Daoy (cell line): ENCODE measurements around the gene COPS9. TPM values are rescaled to one million over a fixed set of nuclear protein-coding genes. Genes with fewer than 3 reads are reported as not detected.

Experiments
- DNase-seq: peaks from one replicate; pipeline ENCODE4 v3.0.0-alpha.2; 2015; ENCODE audit warnings: low read depth
- total RNA-seq: library from RNA; depleted of rRNA; stranded (reverse); fragments of >200 nt; shearing (Covaris generic); gene quantifications from 2 replicates; pipeline ENCODE4 v1.2.3, GENCODE V29; 2014

Gene COPS9
- total RNA-seq, 1 experiment from 2014 or later: 169 TPM

DNA sequence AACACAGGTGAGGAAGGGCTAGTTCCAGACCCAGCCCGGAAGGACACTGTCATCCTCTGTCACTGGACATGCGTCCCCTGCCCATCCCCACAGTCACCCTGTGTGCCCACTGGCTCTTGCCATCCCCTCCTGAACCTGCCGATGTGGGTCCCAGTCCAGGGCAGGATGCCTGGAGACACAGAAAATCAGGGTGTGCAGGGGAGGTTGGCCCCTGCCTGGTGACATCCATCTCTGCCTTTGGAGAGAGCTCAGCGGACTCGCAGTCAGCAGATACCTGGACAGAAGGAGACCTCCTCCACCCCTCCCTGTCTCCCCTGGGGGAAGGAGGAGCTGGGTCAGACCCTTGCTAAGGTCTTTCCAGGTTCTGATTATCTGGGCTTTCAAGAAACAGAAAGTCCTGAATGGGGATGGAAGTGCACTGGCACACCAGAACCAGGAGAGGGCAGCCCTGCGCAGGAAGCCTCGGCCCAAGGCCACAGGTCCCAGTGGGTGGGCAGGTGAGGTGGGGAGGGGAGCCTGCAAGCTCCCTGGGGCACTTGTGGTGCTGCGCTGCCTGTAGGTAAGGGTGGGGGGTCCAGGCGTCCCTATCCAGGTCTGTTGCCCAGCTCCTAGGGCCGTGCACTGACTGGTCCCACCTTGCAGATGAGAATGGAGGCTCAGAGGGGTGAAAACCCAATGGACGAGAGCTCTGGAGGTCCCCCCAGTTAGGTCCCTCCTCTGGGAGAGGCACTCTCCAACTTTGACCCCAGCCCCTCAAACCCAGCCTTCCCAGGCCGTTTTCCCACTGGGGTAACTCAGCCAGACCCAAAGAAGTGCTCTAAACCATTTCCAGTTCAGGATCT is 14.1 kb upstream of the COPS9 start:
- peak; percentile 46 for DNase-seq

DNA sequence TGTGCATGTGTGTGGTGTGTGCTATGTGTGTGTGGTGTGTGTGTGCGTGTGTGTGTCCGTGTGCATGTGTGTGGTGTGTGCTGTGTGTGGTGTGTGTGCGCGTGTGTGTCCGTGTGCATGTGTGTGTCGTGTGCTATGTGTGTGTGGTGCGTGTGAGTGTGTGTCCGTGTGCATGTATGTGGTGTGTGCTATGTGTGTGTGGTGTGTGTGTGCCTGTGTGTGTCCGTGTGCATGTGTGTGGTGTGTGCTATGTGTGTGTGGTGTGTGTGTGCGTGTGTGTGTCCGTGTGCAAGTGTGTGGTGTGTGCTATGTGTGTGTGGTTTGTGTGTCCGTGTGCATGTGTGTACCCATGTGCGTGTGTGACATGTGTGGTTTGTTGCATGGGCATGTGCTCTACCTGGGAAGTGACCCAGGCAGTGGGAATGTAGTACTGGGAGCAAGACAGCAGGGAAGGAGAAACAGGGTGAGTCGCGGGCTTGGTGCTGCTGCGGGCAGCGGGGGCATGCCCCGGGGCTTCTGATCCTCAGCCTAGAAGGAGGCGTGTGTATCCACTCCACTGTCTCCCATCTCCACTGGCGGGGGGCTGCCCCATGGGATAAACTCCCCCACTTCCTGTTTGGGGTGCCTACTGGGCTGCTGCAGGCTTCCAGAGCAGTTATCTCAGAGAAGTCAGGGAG is 11.9 kb upstream of the COPS9 start:
- no peak for DNase-seq

DNA sequence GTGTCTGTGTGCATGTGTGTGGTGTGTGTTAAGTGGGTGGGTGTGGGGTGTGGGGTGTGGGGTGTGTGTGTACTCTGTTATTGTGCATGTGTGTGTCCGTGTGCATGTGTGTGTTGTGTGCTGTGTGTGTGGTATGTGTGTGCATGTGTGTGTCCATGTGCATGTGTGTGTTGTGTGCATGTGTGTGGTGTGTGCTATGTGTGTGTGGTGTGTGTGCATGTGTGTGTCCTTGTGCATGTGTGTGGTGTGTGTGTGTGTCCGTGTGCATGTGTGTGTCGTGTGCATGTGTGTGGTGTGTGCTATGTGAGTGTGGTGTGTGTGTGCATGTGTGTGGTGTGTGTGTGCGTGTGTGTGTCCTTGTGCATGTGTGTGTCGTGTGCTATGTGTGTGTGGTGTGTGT is 11.3 kb upstream of the COPS9 start:
- no peak for DNase-seq

DNA sequence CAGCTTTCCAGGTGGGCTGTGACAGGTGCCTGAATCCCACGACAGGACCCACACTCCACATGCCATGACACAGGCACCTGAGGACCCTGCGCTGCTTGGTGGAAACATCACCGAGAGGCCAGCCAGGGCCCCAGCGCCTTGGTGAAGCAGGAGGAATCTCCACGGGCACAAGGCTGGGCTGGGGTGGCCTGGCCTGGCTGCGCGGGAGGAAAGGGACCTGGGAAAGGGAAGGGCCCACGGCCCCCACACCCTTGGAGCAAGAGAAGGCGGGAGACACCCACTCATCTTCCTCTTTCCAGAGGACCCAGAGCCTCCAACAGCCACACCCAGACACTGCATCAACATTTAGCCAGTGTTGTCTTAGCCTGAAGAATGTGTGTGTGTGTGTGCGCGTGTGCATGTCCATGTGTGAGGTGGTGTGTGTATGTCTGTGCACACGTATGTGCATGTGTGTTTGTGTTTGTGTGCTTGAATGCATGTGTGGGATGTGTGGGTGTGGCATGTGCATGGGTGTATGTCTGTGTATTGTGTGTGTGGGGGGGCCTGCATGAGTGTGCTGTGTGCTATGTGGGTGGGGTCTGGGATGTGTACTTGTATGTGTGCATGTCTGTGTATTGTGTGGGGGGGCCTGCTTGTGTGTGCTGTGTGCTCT is 10.6 kb upstream of the COPS9 start:
- DNase-seq: no peak

DNA sequence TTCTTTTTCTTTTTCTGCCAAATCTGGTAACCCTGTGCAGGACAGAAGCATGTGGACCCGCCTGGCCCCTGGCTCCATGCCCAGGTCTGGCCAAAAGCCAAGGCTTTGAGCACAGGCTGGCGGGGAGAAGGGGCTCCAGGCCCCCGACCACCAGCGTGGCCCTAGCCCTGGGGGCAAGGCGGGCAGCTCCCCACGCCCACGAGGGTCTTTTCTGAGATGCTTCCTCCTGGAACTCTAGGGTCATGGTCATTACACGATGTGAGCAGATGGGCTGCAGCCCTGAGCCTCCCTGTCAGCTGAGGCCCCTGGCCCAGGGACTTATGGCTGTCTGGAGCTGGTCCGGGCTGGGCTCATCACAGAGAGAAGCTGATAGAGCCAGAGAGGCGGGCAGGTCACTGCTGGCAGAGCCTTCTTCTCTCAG is 10.0 kb upstream of the COPS9 start:
- DNase-seq: no peak

DNA sequence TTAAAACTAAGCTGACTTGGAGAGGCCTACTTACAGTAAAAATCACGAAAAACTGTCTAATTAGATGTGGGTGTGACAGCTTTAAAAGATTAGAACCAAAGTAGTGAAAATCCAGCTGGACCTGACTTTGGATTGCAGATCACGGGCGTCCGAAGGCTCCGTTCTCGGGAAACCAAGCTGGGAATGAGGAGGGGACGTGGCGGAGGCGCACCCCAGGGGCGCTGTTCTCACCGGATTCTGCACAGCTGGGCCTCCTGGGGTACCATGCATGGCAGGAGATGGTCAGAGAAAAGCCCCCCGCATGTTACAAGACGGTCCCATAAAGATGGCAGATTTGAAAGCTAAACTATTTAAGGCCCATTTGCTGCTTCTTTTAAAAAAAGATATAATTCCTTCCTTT is 9.4 kb upstream of the COPS9 start:
- DNase-seq: no peak

DNA sequence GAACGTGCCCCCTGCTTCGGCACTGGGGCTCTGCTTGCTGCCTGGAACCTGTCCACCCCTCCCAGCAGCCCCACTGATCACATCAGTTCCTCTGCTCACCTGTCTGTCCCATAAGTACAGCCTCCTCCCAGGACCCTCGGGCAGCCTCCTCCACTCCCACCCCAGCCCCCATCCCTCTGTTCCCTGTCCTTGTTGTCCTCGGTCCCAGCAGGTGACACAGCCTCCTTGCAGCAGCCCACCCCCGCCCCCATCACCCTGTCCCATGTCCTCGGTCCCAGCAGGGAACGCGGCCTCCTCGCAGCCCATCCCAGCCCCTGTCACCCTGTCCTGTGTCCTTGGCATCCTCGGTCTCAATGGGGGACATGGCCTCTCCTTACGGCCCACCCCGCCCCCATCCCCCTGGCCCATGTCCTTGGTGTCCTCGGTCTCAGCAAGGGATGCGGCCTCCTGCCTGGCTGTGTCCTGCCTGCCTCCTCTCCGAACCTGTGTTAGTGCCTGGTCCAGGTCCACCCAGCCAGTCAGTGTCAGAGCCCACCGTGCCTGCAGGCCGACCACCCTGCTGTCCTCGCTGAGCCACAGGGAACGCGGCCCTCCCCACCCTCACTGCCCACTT is 8.7 kb upstream of the COPS9 start:
- DNase-seq: no peak

DNA sequence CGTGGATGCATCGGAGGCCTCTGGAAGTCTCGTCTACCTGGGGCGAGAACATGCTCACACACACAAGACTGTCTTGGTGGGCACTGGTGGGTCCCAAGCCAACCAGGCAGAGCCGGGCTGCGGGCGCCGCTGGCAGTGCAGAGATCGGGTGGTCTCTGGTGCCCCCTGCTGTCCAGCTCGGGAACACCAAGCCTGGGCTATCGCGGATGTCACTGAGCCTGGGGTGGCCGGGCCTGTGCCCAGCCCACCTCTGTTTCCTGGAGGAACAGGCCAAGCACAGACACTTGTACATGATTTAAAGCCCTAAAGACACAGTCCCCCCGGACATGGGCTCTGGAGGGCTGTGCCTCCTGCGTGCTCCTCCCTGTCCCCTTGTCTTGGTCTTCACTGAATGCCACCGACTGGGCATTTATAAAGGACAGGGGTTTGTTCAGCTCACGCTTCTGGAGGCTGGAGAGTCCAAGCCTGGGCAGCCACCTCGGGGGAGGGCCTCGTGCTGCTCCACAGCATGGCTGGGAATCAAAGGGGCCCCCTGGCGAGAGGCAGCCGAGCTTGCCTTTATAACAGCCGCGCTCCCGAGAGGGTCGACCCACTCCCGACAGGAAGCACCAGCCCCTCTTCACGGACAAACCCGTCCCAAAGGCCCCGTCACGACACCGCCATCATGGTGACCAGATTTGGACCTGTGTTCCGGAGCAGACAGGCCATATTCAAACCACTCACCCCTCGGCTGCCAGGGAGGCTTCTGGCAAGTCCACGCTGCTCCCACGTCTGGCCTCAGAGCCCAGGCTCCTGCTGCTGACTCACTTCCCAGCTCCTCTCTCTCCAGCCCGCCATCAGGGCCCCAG is 7.9 kb upstream of the COPS9 start:
- peak; percentile 74 for DNase-seq

DNA sequence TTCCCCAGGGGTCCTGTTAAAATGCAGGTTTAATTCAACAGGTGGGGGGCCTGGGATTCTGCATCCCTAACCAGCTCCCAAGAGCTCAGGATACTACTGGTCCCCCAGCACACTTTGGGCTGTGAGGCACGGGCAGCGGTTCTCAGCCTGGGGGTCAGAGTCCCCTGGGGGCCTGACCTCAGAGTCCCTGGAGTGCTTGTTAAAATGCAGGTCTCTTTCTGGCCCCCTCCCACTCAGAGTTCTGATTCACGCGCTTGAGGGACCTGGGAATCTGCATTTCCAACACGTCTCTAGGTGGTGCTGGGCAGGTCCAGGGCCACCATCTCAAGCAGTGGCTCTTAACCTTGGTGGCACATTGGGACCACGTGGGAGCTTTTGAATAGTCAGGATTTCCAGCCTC is 7.2 kb upstream of the COPS9 start:
- no peak for DNase-seq

DNA sequence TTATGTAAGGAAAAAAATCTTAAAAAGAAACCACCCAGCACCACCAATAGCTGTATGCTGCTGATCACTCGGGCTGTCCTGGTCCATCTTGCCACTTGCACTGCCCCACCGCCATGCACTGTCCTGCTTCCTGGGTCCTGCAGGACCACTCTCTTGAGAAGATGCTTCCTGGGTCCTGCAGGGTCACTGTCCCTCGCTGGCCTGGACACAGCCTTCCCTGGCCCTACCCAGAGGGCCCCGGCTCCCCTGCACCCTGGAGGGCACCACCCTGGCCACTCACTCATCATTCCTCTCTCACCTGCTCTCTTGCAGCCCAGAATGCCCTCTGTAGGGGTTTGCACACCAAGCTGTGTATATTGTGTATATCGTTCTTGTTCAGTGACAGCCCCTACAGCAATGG is 6.8 kb upstream of the COPS9 start:
- DNase-seq: no peak

DNA sequence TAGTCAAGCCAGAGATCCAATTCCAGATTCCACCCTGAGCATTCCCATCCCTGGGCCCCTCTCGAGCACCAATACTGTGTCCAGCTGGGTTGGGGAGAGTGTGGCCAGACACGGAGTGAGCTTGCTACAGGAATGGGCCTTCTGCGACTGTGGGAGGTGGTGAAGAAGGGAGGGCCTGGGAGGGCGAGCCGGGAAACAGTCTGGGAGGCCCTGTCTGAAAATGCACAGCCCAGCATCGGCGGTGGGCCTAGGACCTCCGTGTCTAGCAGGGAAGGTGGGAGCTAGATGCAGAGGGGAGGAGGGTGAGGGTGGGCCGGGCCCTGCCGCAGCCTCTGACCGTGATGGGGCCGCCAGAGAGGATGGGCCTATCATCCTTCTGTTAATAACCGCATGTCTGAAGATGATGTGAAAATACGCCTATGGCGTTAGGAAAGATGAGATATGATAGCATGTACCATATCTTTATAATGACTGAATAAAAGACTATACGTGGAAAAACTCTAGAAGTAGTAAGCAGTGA is 6.2 kb upstream of the COPS9 start:
- DNase-seq: no peak

DNA sequence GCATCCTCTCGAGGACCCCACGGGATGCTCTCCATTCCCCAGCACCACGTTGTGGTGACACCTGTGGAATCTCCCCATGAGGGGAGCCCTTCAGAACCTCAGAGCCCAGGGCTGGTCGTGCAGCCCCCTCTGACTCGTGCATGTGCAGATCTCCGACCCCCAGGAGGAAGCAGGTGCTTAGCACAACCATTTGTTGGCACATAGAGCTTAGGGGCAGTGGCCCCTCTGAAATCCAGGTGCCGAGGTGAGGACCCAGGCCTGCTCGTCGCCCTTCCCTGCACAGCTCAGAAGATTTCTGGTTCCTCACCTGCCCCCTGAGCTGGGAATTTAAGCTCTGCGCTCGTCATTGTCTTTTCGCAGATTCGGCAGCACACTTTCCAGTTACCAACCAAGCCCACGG is 5.6 kb upstream of the COPS9 start:
- no peak for DNase-seq

DNA sequence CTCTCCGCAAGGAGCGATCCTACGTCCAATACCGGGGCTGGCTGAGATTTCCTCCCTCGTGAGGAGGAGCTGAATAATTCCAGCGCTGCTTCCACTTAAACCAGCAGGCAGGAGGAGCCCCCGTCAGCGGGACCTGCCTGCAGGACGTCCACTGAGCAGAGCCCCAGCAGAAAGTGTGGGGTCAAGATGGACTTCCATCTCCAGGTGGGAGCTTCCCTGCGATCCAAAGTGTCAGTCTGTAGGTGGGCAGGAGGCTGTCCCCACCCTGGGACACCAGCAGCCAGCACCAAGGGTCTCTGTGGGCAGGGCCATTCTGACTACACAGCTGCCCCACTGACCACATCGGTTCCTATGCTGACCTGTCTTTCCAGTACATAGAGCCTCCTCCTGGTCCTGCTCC is 4.8 kb upstream of the COPS9 start:
- no peak for DNase-seq

DNA sequence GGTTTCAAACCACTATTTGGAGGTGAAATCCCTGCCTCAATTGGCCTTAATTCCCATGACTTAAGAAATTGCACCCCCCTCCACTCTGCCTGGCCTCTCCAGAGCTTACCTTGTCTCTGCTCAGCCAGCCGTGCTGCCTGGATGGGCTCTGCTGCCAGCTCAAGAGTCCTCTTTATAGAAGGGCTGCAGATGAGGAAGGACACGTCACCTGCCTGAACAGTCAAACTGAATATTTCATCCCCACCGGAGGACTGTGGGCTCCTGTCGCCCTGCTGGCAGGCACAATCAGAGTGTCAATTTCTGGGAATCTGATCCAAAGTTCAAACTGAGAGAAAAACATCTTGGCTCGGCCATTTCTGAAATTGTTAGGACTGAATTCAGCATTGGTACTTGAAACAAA is 4.4 kb upstream of the COPS9 start, which contains the start of gene OTOS:
Gene OTOS, minus strand, starts transcription at position 148 of the 400 bp plus-strand sequence. CDS start 332 bp downstream, outside the sequence.
- no peak for DNase-seq

DNA sequence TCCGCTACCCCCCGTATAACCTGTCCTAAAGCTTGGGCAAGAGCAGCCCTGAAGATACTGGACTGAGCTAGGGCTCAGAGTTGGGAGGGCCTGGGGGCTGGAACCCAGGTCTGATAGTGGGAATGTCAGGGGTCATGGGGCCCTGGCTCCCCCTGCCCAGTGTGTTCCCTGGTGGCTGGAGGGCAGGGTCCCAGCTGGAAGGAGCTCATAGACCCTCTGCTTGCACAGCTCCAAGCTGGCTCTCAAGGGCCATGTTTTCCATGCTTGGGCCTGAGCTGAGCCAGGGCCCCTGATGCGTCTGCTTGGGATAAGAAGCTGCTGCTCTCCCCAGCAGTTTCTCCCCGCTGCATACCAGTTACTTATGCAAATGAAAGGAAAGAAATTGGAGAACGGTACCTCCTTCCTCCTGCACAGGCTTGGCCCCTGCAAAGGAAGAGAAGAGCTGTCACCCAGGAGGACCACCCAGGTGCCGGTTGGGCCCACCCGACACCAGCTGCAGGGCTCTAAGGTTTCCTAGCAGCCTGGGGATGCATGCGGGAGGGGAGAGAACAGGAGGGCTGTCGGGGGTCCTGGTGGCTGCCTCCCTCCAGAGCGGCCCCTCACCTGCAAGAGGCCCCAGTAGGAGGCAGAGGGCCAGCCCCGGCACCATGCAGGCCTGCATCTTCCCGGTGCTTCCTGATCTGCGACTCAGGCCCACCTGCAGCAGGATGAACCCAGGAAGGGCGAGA is 3.7 kb upstream of the COPS9 start:
- DNase-seq: no peak

DNA sequence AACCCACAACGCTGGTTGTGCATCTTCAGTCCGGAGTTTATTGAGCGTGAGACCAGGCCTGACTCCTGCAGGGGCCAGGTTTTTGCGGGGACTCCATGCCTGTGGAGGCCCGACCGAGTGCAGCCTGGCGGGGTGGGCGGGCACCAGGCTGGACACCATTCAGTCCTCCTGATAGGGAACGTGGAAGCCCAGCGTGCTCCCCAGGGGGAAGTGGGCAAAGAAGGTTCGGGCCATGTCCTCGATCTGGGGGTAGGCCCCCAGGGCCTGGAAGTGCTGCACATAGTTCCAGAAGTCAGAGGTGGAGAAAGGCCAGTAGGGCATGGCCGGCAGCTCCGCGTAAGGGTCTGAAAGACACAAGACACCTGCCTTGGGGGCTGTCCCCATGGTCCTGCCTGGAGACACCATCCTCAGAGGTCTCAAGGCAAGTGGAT is 2.9 kb upstream of the COPS9 start:
- DNase-seq: no peak

DNA sequence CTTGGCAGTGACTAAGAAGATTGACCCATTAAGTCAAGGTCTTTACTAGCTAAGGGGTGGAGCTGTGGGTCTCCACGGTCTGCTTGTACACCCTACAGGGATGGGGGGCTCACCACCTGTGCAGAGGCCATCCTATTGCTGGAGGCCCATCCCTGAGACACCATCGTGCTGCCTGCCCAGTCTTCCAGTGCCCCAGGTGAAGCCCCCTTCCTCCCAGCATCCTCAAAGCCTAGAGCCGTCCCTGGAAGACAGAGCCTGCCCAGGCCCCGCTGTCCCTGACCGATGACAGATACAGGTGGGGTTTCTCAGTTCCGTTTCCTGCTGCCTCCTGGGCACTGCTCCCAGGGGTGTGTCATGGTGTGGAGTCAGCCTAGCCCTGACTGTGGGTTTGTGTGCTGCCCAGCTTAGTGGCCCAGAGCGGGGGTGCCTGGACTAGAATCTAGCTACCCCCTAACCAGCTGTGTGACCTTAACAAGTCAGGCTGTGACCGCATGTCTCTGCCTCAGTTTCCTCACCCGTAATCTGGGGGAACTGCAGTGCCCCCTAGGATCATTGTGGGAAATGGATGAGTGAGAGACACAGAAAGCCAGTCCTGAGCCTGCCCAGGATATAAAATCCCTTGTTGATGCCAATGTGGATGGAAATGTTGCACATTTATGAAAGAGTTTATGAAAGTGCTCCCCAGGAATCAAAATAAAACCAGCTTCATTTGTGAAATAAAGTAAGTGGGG is 2.3 kb upstream of the COPS9 start:
- peak; percentile 42 for DNase-seq

DNA sequence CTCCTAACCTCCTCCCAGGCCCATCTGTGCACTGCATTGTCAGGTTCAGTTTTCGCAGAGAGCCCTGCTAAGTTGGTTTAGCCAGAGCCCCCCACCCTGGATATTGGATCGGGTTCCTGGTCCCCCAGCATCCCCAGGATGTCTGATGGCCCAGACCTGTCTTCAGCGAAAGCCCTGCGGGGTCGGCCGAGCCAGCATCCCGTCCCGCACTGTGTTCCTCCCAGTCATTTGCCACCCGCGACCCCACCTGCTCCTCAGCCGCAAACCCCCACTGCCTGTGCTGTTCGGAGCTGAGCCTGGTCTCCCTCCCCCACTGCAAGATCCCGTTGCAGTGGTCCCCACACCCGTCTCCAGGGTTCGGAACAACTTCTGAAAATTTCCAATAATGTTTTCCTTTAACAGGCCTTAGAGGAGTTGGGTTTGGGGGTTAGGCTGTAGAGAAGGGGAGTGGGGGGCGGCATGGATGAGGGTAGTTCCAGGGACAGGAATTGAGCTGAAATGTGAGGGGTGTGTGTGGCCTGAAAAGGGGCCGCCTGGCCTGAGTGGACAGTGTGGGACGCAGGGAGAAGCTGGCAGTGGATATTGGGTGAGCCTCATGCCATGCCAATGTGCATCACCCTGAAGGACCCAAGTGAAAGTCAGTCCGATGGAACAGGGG is 1.6 kb upstream of the COPS9 start:
- no peak for DNase-seq

DNA sequence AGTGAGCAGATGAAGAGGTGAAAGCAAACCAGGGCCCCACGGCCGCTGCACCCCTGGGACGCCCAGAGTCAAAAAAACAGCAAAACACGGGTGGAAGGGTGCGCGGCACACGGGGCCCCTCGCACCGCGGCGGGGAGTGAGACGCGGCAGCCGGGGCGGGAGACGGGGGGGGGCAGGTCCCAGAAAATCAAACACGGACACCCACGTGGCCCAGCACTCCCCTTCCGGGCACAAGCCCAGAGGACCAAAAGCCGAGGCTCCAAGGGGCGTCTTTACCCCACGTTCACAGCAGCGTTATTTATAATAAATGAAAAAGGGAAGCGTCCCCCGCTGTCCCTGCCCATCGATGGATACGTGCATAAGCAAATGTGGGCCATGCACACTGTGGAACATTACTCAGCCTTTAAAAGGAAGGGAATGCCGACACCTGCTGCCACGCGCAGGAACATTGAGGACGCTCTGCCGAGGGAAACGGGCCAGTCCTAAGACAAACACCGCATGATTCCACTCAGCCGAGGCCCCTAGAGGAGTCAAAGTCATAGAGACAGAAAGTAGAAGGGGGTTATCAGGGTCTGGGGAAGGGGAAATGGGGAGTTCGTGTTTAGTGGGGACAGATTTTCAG is 677 bp upstream of the COPS9 start:
- DNase-seq: no peak
